B cell (primary cell): ENCODE data around the gene SLC22A31. TPM values are rescaled to one million over a fixed set of nuclear protein-coding genes. Genes with fewer than 3 reads are reported as not detected.

Source experiments
- ATAC-seq: fragments of 200-7000 bp; cut with Tn5 transposase; one replicate; pipeline ENCODE4 v1.10.0; 2021; ENCODE audit warnings: low read depth, mild to moderate bottlenecking, moderate number of reproducible peaks, moderate library complexity
- CTCF ChIA-PET: fragments of 350-600 bp; sonication (Branson Sonifier 250); formaldehyde crosslinking; loops from one replicate; lab custom pipeline; 2021; ENCODE audit warnings: antibody characterized with exemption, inconsistent platforms; lab: Charles Lee
- POLR2A ChIA-PET: fragments of 350-600 bp; sonication (Branson Sonifier 250); formaldehyde crosslinking; loops from one replicate; lab custom pipeline; 2021; ENCODE audit warnings: antibody characterized with exemption; lab: Charles Lee
- DNase-seq: peaks from one replicate; pipeline ENCODE4 v3.0.0; 2013
- H2AFZ ChIP-seq: 2 replicates; pipeline ENCODE4 v1.6.1; 2012; ENCODE audit warnings: mild to moderate bottlenecking, low read depth, low read length; ENCODE audit not compliant: insufficient read depth, poor library complexity, severe bottlenecking
- H3K27ac ChIP-seq, 2 donors: 1 replicate in 1 of 2; 2 replicates in 1 of 2; pipeline ENCODE4 v1.5.1; 2012 to 2013; ENCODE audit warnings: low read length in 2 of 2, mild to moderate bottlenecking in 2 of 2, moderate library complexity in 1 of 2
- H3K27me3 ChIP-seq, 4 experiments: fragments of 200-600 bp in 1 of 4; sonication (generic) in 1 of 4; replicated peaks in 1 of 4; 1 replicate in 2 of 4; 2 replicates in 2 of 4; pipeline versions ENCODE4 v1.6.1 to v1.7.0; 2013 to 2016; ENCODE audit warnings: low read length in 3 of 4, mild to moderate bottlenecking in 2 of 4, mixed read lengths in 1 of 4, moderate library complexity in 1 of 4; ENCODE audit not compliant: insufficient read depth in 4 of 4, control insufficient read depth in 3 of 4; ENCODE audit errors: control extremely low read depth in 1 of 4
- H3K36me3 ChIP-seq, 2 experiments: replicated peaks in 1 of 2; 1 replicate in 1 of 2; 2 replicates in 1 of 2; pipeline versions ENCODE4 v1.6.1 to v1.7.1; 2013; ENCODE audit warnings: low read length in 1 of 2; ENCODE audit not compliant: insufficient read depth in 2 of 2, control insufficient read depth in 1 of 2; ENCODE audit errors: control extremely low read depth in 1 of 2, extremely low read depth in 1 of 2
- H3K4me1 ChIP-seq, 2 donors: fragments of 200-600 bp in 1 of 2; sonication (generic) in 1 of 2; 1 replicate in 1 of 2; 2 replicates in 1 of 2; pipeline versions ENCODE4 v1.5.1 to v1.6.1; 2013 to 2017; ENCODE audit warnings: low read length in 2 of 2; ENCODE audit not compliant: control insufficient read depth in 2 of 2, insufficient read depth in 2 of 2
- H3K4me2 ChIP-seq: replicated peaks from 2 replicates; pipeline ENCODE3; 2012; ENCODE audit warnings: mild to moderate bottlenecking, low read depth, low read length; ENCODE audit not compliant: poor library complexity, severe bottlenecking
- H3K4me3 ChIP-seq, 5 experiments: fragments of 200-600 bp in 1 of 5; sonication (generic) in 1 of 5; 1 replicate in 3 of 5; 2 replicates in 2 of 5; pipeline versions ENCODE4 v1.5.1 to v1.7.0; 2011 to 2016; ENCODE audit warnings: low read length in 4 of 5, mild to moderate bottlenecking in 4 of 5, low read depth in 2 of 5, control low read depth in 1 of 5, moderate library complexity in 1 of 5; ENCODE audit not compliant: insufficient read depth in 1 of 5; ENCODE audit errors: control extremely low read depth in 1 of 5, extremely low read depth in 1 of 5
- H3K79me2 ChIP-seq: fragments of 200-600 bp; sonication (generic); one replicate; pipeline ENCODE4 v1.6.0; 2016; ENCODE audit warnings: low read length; ENCODE audit not compliant: control insufficient read depth, insufficient read depth
- H3K9ac ChIP-seq: fragments of 200-600 bp; sonication (generic); 2 replicates; pipeline ENCODE4 v1.6.1; 2017; ENCODE audit warnings: mild to moderate bottlenecking, low read length, moderate library complexity
- H3K9me3 ChIP-seq, 3 donors: one replicate each; pipeline versions ENCODE4 v1.6.1 to v1.7.1; 2013; ENCODE audit warnings: low read length in 2 of 3; ENCODE audit not compliant: control insufficient read depth in 2 of 3, insufficient read depth in 1 of 3; ENCODE audit errors: control extremely low read depth in 1 of 3
- H4K20me1 ChIP-seq: 2 replicates; pipeline ENCODE4 v1.6.0; 2012; ENCODE audit warnings: mild to moderate bottlenecking, low read length; ENCODE audit not compliant: insufficient read depth, control insufficient read depth, poor library complexity, severe bottlenecking
- H3K27ac Mint-ChIP-seq: one replicate; pipeline ENCODE4 v1.8.0; 2021; ENCODE audit warnings: mixed read lengths
- H3K27me3 Mint-ChIP-seq: one replicate; pipeline ENCODE4 v1.8.0; 2021; ENCODE audit warnings: mixed read lengths
- H3K4me1 Mint-ChIP-seq: one replicate; pipeline ENCODE4 v1.8.0; 2021; ENCODE audit warnings: mixed read lengths
- H3K4me3 Mint-ChIP-seq: one replicate; pipeline ENCODE4 v1.8.0; 2021; ENCODE audit warnings: mixed read lengths
- H3K9me3 Mint-ChIP-seq: one replicate; pipeline ENCODE4 v1.8.0; 2022; ENCODE audit warnings: mixed read lengths; ENCODE audit not compliant: insufficient read depth
- CTCF ChIP-seq: fragments of 200-600 bp; IDR thresholded peaks from one replicate; pipeline ENCODE4 v1.8.0; 2022; ENCODE audit warnings: antibody characterized with exemption, mild to moderate bottlenecking
- EZH2 ChIP-seq: IDR thresholded peaks from 2 replicates; pipeline ENCODE4 v1.6.1; 2012; ENCODE audit warnings: borderline replicate concordance, low read depth, mild to moderate bottlenecking, moderate library complexity, low read length; ENCODE audit not compliant: insufficient read depth, poor library complexity, severe bottlenecking
- WGBS: methylation state at CpG from one replicate; pipeline ENCODE4 v1.1.5; 2013; ENCODE audit warnings: missing lambda C conversion rate; ENCODE audit not compliant: insufficient coverage; 5-methylcytosine and 5-hydroxymethylcytosine counted together
- intact Hi-C: fragments of 100-400 bp; cut with micrococcal nuclease; formaldehyde crosslinking; loops from one replicate; pipeline ENCODE4 v1.10.0; 2022
- polyA plus RNA-seq: library from polyadenylated mRNA; depleted of rRNA; stranded (reverse); fragments of >200 nt; gene quantifications from 2 replicates; pipeline ENCODE4 v1.2.3, GENCODE V29; 2012
- total RNA-seq, 2 donors: library from RNA; stranded (reverse); fragments of 120-200 nt in 1 of 2; gene quantifications; 1 replicate in 1 of 2; 2 replicates in 1 of 2; pipeline versions ENCODE4 v1.2.3 to v1.2.4, GENCODE V29; 2013 to 2022

Gene SLC22A31
- total and polyA plus RNA-seq, 2 donors (not counting 1 experiment from before 2014, with no cell fraction given): 0.33 TPM; not detected in 1

- POLR2A ChIA-PET: no interaction called here
- no peak for TF ChIP-seq EZH2
- Mint-ChIP-seq H3K4me1 (no peaks in the 10 kb centered on the region), H3K4me3 (no peak overlapping the region), H3K27me3 (no peaks in the 10 kb centered on the region), H3K9me3 (no peaks in the 10 kb centered on the region), H3K27ac (no peak overlapping the region)
- H3K4me2 ChIP-seq: no peak overlapping the region
- no peaks in the 10 kb centered on the region for H4K20me1 ChIP-seq
- no peaks in the 10 kb centered on the region for H3K9me3 ChIP-seq
- no peak overlapping the region for H2AFZ ChIP-seq
- intact Hi-C loops: no loop called here
- H3K27ac ChIP-seq: no peak overlapping the region
- no peaks in the 10 kb centered on the region for H3K79me2 ChIP-seq
- H3K4me1 ChIP-seq: no peaks in the 10 kb centered on the region
- 88% methylated on average over 17 of the region's 25 CpGs for WGBS
- no peak overlapping the region for H3K4me3 ChIP-seq
- no peaks in the 10 kb centered on the region for H3K36me3 ChIP-seq
- ATAC-seq (no peak), DNase-seq (no peak)
- H3K27me3 ChIP-seq: peaks cover 0 to 2% (median 0%) of the 10 kb centered on the region in 4 experiments
- H3K9ac ChIP-seq: no peak overlapping the region
- CTCF ChIA-PET: no interaction called here
These were observed 20.6 kb downstream of the SLC22A31 start for GRCh38 chr16:89179656-89180315.

GRCh38 chr16:89179148-89179484, 21.2 kb downstream of the SLC22A31 start:
- DNase-seq (no peak), ATAC-seq (no peak)
- Histone ChIP-seq H3K27ac (no peak overlapping the region), H3K9me3 (no peaks in the 10 kb centered on the region), H4K20me1 (no peaks in the 10 kb centered on the region), H3K36me3 (no peaks in the 10 kb centered on the region), H2AFZ (no peak overlapping the region), H3K4me1 (no peaks in the 10 kb centered on the region), H3K79me2 (no peaks in the 10 kb centered on the region), H3K4me2 (no peak overlapping the region), H3K27me3 (peaks cover 0 to 2% (median 0%) of the 10 kb centered on the region in 4 experiments), H3K9ac (no peak overlapping the region), H3K4me3 (no peak overlapping the region)
- 97% methylated on average over 10 of the region's 19 CpGs for WGBS
- ChIA-PET CTCF (no interaction called here), POLR2A (no interaction called here)
- H3K27ac Mint-ChIP-seq: no peak overlapping the region
- no peaks in the 10 kb centered on the region for H3K4me1 Mint-ChIP-seq
- TF ChIP-seq CTCF (no peak), EZH2 (no peak)
- intact Hi-C loops: no loop called here
- H3K27me3 Mint-ChIP-seq: no peaks in the 10 kb centered on the region
- H3K4me3 Mint-ChIP-seq: no peak overlapping the region
- no peaks in the 10 kb centered on the region for H3K9me3 Mint-ChIP-seq
